Tracheal epithelial cell (primary cell): Measurements from ENCODE around the gene SUGCT. TPM values are rescaled to one million over a fixed set of nuclear protein-coding genes. Genes with fewer than 3 reads are reported as not detected.

ENCODE experiments used
- total RNA-seq: library from RNA; depleted of rRNA; stranded (reverse); fragments of >200 nt; gene quantifications from 2 replicates; pipeline ENCODE4 v1.2.1, GENCODE V29; 2014

SUGCT gene
- 16.6 and 17.1 TPM in 2 replicates for total RNA-seq

GRCh38 chr7:40134428-40135316 is at the start of gene SUGCT, which contains the start of gene MPLKIP:
Gene SUGCT, plus strand, starts transcription at chr7:40135005.
Gene MPLKIP, minus strand, starts transcription at chr7:40134622. Its CDS starts 55 bp downstream, at chr7:40134567.

Other genes with a start within 250 kb of the SUGCT start
- gene CDK13, start 184.7 kb upstream of the SUGCT start, total RNA-seq: 46.0 and 57.5 TPM in 2 replicates
- gene MPLKIP, start 383 bp upstream of the SUGCT start, total RNA-seq: 17.1 and 21.4 TPM in 2 replicates